Body of pancreas (tissue), 4 donors: ENCODE results near the gene CDC25B.

Source experiments
- CTCF ChIP-seq, 7 experiments: fragments of 450-650 bp in 4 of 7; fragments of 200-600 bp in 3 of 7; sonication (generic) in 3 of 7; IDR thresholded peaks; one replicate each; pipeline ENCODE4 v1.5.1; 2016 to 2019; ENCODE audit warnings: antibody characterized with exemption in 7 of 7
- POLR2A ChIP-seq, 3 donors: fragments of 450-650 bp; IDR thresholded peaks; one replicate each; pipeline ENCODE4 v1.6.1; 2016; ENCODE audit warnings: antibody characterized with exemption in 3 of 3, mild to moderate bottlenecking in 2 of 3

- TF ChIP-seq CTCF (IDR thresholded peaks at IDR 0.05) (no peak), POLR2A (IDR thresholded peaks at IDR 0.05) (no peak)
Observed at GRCh38 chr20:3753501-3754275, 42.4 kb upstream of the CDC25B start.
